PC-9 (cell line): ENCODE measurements around the gene DYNC1H1. TPM values are rescaled to one million over a fixed set of nuclear protein-coding genes. Genes with fewer than 3 reads are reported as not detected.
"Not testable (repeated sequence)": the region's sequence is repeated elsewhere in the genome, so short reads cannot be mapped to it uniquely, and the experiment has no call there.

Experiments
- BruUV-seq: library from RNA; stranded (reverse); fragments of 400-500 nt; replicated peaks from 2 replicates; lab custom pipeline; 2021; lab: Mats Ljungman, UMichigan
- CTCF ChIA-PET: fragments of 300-600 bp; sonication (Branson Sonifier 250); formaldehyde crosslinking; loops from one replicate; lab custom pipeline; 2022; ENCODE audit warnings: antibody characterized with exemption; lab: Charles Lee
- POLR2A ChIA-PET: fragments of 300-600 bp; sonication (Branson Sonifier 250); formaldehyde crosslinking; loops from one replicate; lab custom pipeline; 2022; ENCODE audit warnings: antibody characterized with exemption; ENCODE audit not compliant: unreplicated experiment; lab: Charles Lee
- DNase-seq, 2 experiments: peaks; one replicate each; pipeline versions ENCODE4 v3.0.0 to v3.0.0-alpha.2; 2015 to 2022; ENCODE audit warnings: mixed read lengths in 1 of 2
- H2AFZ ChIP-seq: fragments of 200-600 bp; sonication (generic); 2 replicates; pipeline ENCODE4 v1.8.1; 2017; ENCODE audit warnings: antibody characterized with exemption
- H3F3A ChIP-seq: fragments of 200-600 bp; sonication (generic); 2 replicates; pipeline ENCODE4 v1.8.1; 2017; ENCODE audit warnings: antibody characterized with exemption, mild to moderate bottlenecking, low read depth; ENCODE audit not compliant: insufficient read depth
- H3K27ac ChIP-seq: fragments of 200-600 bp; sonication (generic); 2 replicates; pipeline ENCODE4 v1.6.1; 2016; ENCODE audit warnings: mixed run types
- H3K27me3 ChIP-seq: fragments of 200-600 bp; sonication (generic); 2 replicates; pipeline ENCODE4 v1.6.1; 2016; ENCODE audit warnings: low read depth, mixed run types; ENCODE audit not compliant: insufficient read depth
- H3K36me3 ChIP-seq: fragments of 200-600 bp; sonication (generic); 2 replicates; pipeline ENCODE4 v1.6.1; 2016; ENCODE audit warnings: low read depth, mixed run types
- H3K4me1 ChIP-seq: fragments of 200-600 bp; sonication (generic); replicated peaks from 2 replicates; pipeline ENCODE4 v1.6.1; 2016; ENCODE audit warnings: mixed run types; ENCODE audit not compliant: insufficient read depth
- H3K4me2 ChIP-seq: fragments of 200-600 bp; sonication (generic); 2 replicates; pipeline ENCODE4 v1.6.1; 2017; ENCODE audit warnings: mixed run types
- H3K4me3 ChIP-seq: fragments of 200-600 bp; sonication (generic); 2 replicates; pipeline ENCODE4 v1.6.1; 2016; ENCODE audit warnings: mixed run types
- H3K79me2 ChIP-seq: fragments of 200-600 bp; sonication (generic); 2 replicates; pipeline ENCODE4 v1.6.1; 2017; ENCODE audit warnings: low read depth, mixed run types
- H3K9me2 ChIP-seq: fragments of 200-600 bp; sonication (generic); 2 replicates; pipeline ENCODE4 v1.8.1; 2017; ENCODE audit warnings: mild to moderate bottlenecking; ENCODE audit not compliant: insufficient read depth
- H3K9me3 ChIP-seq: fragments of 200-600 bp; sonication (generic); 2 replicates; pipeline ENCODE4 v1.8.1; 2016; ENCODE audit warnings: low read depth; ENCODE audit not compliant: insufficient read depth
- H4K20me1 ChIP-seq: fragments of 200-600 bp; sonication (generic); 2 replicates; pipeline ENCODE4 v1.8.1; 2017; ENCODE audit not compliant: insufficient read depth
- EZH2 ChIP-seq: fragments of 200-600 bp; sonication (generic); IDR thresholded peaks from 2 replicates; pipeline ENCODE4 v1.8.0; 2017; ENCODE audit warnings: antibody characterized with exemption, low read depth
- intact Hi-C: fragments of 100-400 bp; cut with micrococcal nuclease; formaldehyde crosslinking; loops from one replicate; pipeline ENCODE4 v1.10.0; 2022; ENCODE audit not compliant: unreplicated experiment
- total RNA-seq: library from RNA; stranded (reverse); gene quantifications from 2 replicates; pipeline ENCODE4 v1.2.3, GENCODE V29; 2021
- TF ChIP-seq, protein P1 (sequence below): fragments of 200-600 bp; sonication (generic); conservative IDR thresholded peaks from 2 replicates; pipeline ENCODE4 v1.6.1; 2017; ENCODE audit warnings: mixed run types, antibody characterized with exemption, mild to moderate bottlenecking, moderate library complexity

DYNC1H1 gene
- total RNA-seq, 1 experiment from 2014 or later = 1,268 TPM

DNA sequence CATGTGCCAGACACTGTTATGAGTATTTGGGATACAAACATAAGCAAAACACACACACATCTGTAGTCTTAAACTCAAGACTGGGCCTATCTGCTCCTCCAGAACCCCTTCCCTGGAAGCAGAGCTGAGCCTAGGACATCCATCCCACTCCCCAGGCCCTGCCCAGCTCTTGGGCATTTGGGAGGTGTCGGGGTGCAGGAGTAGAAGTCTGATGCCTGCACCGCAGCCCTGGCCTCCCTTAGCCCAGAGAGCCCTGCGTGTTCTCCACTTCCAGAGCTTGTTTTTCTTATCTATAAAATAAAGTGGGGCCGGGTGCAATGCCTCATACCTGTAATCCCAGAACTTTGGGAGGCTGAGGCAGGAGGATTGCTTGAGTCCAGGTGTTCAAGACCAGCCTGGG, 110.8 kb downstream of the DYNC1H1 start:
- CTCF ChIA-PET = interaction anchor here (0.6 kb wide), 1 partner anchor 28 kb away, joined by 8 read pairs; no protein-coding TSS in a partner anchor

DNA sequence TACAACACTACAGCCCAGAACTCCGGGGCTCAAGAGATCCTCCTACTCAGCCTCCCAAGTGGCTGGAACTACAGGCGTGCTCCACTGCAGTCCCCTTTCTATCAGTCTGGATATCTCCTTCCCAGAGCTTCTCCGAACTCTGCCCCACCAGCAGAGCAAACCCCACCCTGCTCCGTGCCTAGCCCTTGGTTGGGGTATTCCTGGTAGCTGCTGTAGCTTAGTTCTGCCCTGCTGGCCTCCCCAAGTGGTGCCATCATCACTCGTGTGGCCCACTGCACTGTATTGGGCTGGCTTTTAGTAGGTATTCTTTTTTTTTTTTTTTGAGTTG, 113.0 kb downstream of the DYNC1H1 start:
- no peak overlapping the region for H3K4me3 ChIP-seq
- no TSS peak for BruUV-seq
- H3K4me2 ChIP-seq = no peak overlapping the region
- peaks cover 26% of the 10 kb centered on the region for H4K20me1 ChIP-seq
- H3K79me2 ChIP-seq = peaks cover 23% of the 10 kb centered on the region
- H2AFZ ChIP-seq = no peak overlapping the region
- no peak for DNase-seq
- no peaks in the 10 kb centered on the region for H3K27me3 ChIP-seq
- POLR2A ChIA-PET = interaction anchor here (0.5 to 0.7 kb wide), 4 partner anchors 10 to 61 kb away, joined by 3 to 28 read pairs (median 14); no protein-coding TSS in a partner anchor
- no peaks in the 10 kb centered on the region for H3K9me2 ChIP-seq
- intact Hi-C loops = no loop called here
- TF ChIP-seq, protein P1, sequence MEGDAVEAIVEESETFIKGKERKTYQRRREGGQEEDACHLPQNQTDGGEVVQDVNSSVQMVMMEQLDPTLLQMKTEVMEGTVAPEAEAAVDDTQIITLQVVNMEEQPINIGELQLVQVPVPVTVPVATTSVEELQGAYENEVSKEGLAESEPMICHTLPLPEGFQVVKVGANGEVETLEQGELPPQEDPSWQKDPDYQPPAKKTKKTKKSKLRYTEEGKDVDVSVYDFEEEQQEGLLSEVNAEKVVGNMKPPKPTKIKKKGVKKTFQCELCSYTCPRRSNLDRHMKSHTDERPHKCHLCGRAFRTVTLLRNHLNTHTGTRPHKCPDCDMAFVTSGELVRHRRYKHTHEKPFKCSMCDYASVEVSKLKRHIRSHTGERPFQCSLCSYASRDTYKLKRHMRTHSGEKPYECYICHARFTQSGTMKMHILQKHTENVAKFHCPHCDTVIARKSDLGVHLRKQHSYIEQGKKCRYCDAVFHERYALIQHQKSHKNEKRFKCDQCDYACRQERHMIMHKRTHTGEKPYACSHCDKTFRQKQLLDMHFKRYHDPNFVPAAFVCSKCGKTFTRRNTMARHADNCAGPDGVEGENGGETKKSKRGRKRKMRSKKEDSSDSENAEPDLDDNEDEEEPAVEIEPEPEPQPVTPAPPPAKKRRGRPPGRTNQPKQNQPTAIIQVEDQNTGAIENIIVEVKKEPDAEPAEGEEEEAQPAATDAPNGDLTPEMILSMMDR = no peak
- TF ChIP-seq EZH2 = no peak
- H3K36me3 ChIP-seq = peaks cover 40% of the 10 kb centered on the region
- CTCF ChIA-PET = interaction anchor here (0.6 to 0.8 kb wide), 2 partner anchors 11 to 13 kb away, joined by 3 read pairs; no protein-coding TSS in a partner anchor
- H3F3A ChIP-seq = peaks cover 90% of the 10 kb centered on the region
- H3K27ac ChIP-seq = peak overlapping the region; percentile 5; the same call in 1 of the 2 replicates
- peaks cover 25% of the 10 kb centered on the region for H3K4me1 ChIP-seq
- H3K9me3 ChIP-seq = no peaks in the 10 kb centered on the region; the same call in 1 of the 2 replicates

More for the DNA sequence above, 110.8 kb downstream of the DYNC1H1 start:
- TF ChIP-seq, protein P1 = no peak
- no peak for TF ChIP-seq EZH2
- Histone ChIP-seq H2AFZ (no peak overlapping the region), H3K9me2 (no peaks in the 10 kb centered on the region), H3K9me3 (no peaks in the 10 kb centered on the region; the same call in 1 of the 2 replicates), H3K79me2 (0 out of 2 replicates have a peak, but pooled peaks cover 4% of the 10 kb centered on the region), H3K36me3 (peaks cover 18% of the 10 kb centered on the region), H3F3A (peaks cover 90% of the 10 kb centered on the region), H4K20me1 (0 out of 2 replicates have a peak, but pooled peaks cover 6% of the 10 kb centered on the region), H3K27me3 (no peaks in the 10 kb centered on the region), H3K27ac (no peak overlapping the region), H3K4me3 (no peak overlapping the region), H3K4me1 (peaks cover 31% of the 10 kb centered on the region), H3K4me2 (no peak overlapping the region)
- intact Hi-C loops = no loop called here
- no peak for DNase-seq
- no TSS peak for BruUV-seq
- POLR2A ChIA-PET = interaction anchor here (0.6 to 0.9 kb wide), 4 partner anchors 13 to 107 kb away, joined by 3 to 7 read pairs (median 6); no protein-coding TSS in a partner anchor

DNA sequence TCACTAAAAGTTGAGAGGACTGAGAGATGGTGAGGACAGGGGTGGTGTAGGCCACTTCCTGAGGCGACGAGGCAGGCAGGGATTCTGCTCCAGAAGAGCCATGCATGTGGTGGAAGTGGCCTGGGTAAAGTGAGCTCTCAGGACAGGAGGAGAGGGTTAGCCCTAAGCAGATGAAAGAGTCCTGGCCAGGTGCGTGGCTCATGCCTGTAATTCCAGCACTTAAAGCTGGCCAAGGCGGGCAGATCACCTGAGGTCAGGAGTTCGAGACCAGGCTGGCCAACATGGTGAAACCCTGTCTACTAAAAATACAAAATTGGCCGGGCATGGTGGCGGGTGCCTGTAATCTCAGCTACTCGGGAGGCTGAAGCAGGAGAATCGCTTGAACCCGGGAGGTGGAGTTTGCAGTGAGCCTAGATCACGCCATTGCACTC, 114.0 kb downstream of the DYNC1H1 start:
- H3K27ac ChIP-seq, H3K27me3 ChIP-seq, intact Hi-C loops, H2AFZ ChIP-seq, BruUV-seq, H3K4me3 ChIP-seq, DNase-seq, H3K4me2 ChIP-seq, H3K9me2 ChIP-seq, H3K9me3 ChIP-seq: not testable (repeated sequence)
- Histone ChIP-seq H3K4me1 (peaks cover 26% of the 10 kb centered on the region), H3F3A (peaks cover 90% of the 10 kb centered on the region), H3K79me2 (peaks cover 33% of the 10 kb centered on the region), H3K36me3 (peaks cover 50% of the 10 kb centered on the region), H4K20me1 (peaks cover 36% of the 10 kb centered on the region)
- ChIA-PET POLR2A (interaction anchor here (0.5 to 0.9 kb wide), 4 partner anchors 10 to 50 kb away, joined by 4 to 6 read pairs (median 4); no protein-coding TSS in a partner anchor), CTCF (interaction anchor here (0.6 to 0.7 kb wide), 2 partner anchors 15 to 118 kb away, joined by 3 to 8 read pairs; no protein-coding TSS in a partner anchor)
